Activated naive CD4-positive, alpha-beta T cell treated with anti-CD3 and anti-CD28 coated beads for 36 hours (primary cell): Measurements from ENCODE around the gene TMEM179B. TPM values are rescaled to one million over a fixed set of nuclear protein-coding genes. Genes with fewer than 3 reads are reported as not detected.
A peak's percentile ranks its signal among the peaks of the same experiment; 100 is the strongest.

ENCODE experiments used
- CTCF ChIA-PET: fragments of 350-600 bp; sonication (Branson Sonifier 250); formaldehyde crosslinking; loops from one replicate; lab custom pipeline; 2021; ENCODE audit warnings: antibody characterized with exemption; lab: Charles Lee
- DNase-seq: peaks from one replicate; pipeline ENCODE4 v3.0.0-alpha.2; 2020
- H3K27ac Mint-ChIP-seq: one replicate; pipeline ENCODE4 v1.8.0; 2021; ENCODE audit warnings: mild to moderate bottlenecking, mixed read lengths
- H3K27me3 Mint-ChIP-seq: one replicate; pipeline ENCODE4 v1.8.0; 2021; ENCODE audit warnings: low read depth, mixed read lengths
- H3K36me3 Mint-ChIP-seq: one replicate; pipeline ENCODE4 v1.8.0; 2021; ENCODE audit warnings: low read depth, mixed read lengths
- H3K4me1 Mint-ChIP-seq: one replicate; pipeline ENCODE4 v1.8.0; 2021; ENCODE audit warnings: low read depth, mixed read lengths
- H3K4me3 Mint-ChIP-seq: one replicate; pipeline ENCODE4 v1.8.0; 2021; ENCODE audit warnings: mild to moderate bottlenecking, moderate library complexity, mixed read lengths
- H3K9me3 Mint-ChIP-seq: one replicate; pipeline ENCODE4 v1.8.0; 2021; ENCODE audit warnings: mixed read lengths
- intact Hi-C: fragments of 100-400 bp; cut with micrococcal nuclease; formaldehyde crosslinking; loops from one replicate; pipeline ENCODE4 v1.15.1; 2023
- total RNA-seq, 2 experiments: library from RNA; stranded (reverse); gene quantifications; one replicate each; pipeline ENCODE4 v1.2.3, GENCODE V29; 2021

TMEM179B gene
- total RNA-seq, 2 experiments from 2014 or later, result 13.9 to 15.2 TPM

DNA sequence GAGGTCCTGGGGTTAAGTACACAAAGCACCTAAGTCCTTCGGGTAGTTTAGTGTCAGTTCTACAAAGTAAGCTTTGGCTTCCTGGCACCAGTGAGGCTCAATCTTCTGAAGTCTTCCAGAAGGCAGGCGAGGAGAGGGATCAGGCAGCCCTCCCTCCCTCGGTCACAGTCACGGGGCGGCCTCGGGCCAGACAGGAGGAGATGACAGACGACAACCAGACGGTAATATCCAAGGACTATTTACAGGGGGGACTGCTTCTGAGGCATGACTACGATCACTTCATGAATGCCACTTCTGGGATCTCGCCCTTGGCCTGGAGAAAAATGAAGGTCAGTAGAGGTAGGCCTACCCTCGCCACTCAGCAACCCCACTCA lies 5.0 kb downstream of the TMEM179B start:
- DNase-seq, result peak; percentile 28
- peak overlapping the region; percentile 90 for H3K27ac Mint-ChIP-seq
- H3K4me1 Mint-ChIP-seq, result peaks cover 47% of the 10 kb centered on the region
- H3K4me3 Mint-ChIP-seq, result peak overlapping the region; percentile 85
- intact Hi-C loops, result loop anchor here (1.0 kb wide), 3 partner anchors 13 to 49 kb away; partner anchors contain the start of gene NXF1
- CTCF ChIA-PET, result interaction anchor here (0.7 kb wide), 1 partner anchor 32 kb away, joined by 3 read pairs; no protein-coding TSS in a partner anchor
- H3K27me3 Mint-ChIP-seq, result no peaks in the 10 kb centered on the region
- no peaks in the 10 kb centered on the region for H3K9me3 Mint-ChIP-seq
- peaks cover 49% of the 10 kb centered on the region for H3K36me3 Mint-ChIP-seq

DNA sequence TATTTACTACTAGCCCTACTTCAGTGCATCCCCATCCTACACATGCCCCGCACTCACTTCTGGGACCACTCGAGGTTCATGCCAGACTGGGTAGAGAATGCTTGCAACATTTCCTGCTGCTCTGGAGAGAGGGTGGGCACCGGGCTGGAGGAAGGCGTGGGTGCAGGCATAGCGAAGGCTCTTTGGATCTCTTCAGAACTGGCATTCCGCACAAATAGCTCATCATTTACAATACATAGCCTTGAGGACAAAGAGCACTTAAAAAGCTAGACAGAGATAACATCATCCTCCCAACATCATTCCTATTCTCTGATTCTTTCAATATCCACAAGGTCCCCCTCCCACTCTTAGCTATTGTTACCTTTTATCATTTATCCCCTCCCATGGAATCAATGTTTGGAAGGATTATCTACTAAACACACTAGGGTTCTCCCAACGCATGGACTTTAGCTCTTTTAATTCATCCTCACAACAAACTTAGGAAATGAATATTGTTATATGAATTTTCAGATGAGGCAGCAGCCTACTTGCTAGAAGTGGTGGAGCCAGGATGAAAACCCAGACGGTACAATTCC lies 7.1 kb downstream of the TMEM179B start:
- no peak overlapping the region for H3K4me3 Mint-ChIP-seq
- H3K4me1 Mint-ChIP-seq, result peaks cover 29% of the 10 kb centered on the region
- H3K27ac Mint-ChIP-seq, result peak overlapping the region; percentile 36
- intact Hi-C loops, result no loop called here
- H3K36me3 Mint-ChIP-seq, result peaks cover 60% of the 10 kb centered on the region
- CTCF ChIA-PET, result interaction anchor here (0.6 to 4.0 kb wide), 4 partner anchors 8 to 58 kb away, joined by 3 to 24 read pairs (median 4); partner anchors contain the start of genes STX5 and TMEM179B
- no peak for DNase-seq
- H3K27me3 Mint-ChIP-seq, result no peaks in the 10 kb centered on the region
- no peaks in the 10 kb centered on the region for H3K9me3 Mint-ChIP-seq

DNA sequence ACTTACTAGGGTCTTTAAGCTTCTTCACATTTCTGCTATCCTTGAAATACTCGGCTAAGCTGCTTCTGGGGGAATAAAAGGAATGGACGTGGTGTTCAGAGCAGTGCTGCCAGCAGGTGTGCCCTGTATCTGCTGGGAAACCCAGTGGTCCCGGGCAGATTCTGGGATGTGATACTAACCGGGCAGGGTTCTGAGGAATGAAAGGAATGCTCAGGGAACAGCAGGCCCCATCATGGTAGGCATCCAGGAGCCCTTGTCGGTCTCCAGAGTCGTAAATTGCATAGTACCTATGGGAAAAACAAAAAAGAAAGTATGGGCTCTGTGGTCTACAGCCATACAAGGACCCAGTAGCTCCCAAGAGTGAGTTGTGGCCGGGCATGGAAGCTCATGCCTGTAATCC lies 9.1 kb downstream of the TMEM179B start:
- DNase-seq, result no peak
- Mint-ChIP-seq H3K9me3 (no peaks in the 10 kb centered on the region), H3K27ac (no peak overlapping the region), H3K4me1 (peaks cover 13% of the 10 kb centered on the region), H3K4me3 (no peak overlapping the region), H3K27me3 (no peaks in the 10 kb centered on the region), H3K36me3 (peaks cover 59% of the 10 kb centered on the region)
- intact Hi-C loops, result no loop called here
- CTCF ChIA-PET, result interaction anchor here (0.7 to 4.0 kb wide), 3 partner anchors 8 to 40 kb away, joined by 3 to 24 read pairs (median 4); partner anchors contain the start of gene TMEM179B

DNA sequence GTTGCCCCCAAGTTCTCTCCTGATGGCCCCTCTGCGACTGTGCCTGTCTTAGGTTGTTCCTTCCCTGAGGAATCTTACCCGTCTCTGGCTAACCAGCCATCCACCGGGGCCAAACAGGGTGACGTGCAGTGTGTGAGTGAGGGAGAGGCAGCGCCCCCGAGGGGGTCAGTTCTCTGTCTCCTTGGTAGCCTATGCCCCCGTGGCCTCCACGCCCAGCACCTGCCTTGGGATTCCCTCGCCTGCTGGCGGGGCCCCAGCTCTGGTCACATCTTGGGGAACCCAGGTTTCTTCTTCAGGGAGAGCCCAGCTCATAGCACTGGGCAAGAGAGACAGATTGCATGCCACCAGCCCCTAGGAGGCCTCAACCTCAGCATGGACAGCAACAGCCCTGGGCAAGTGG lies 12.3 kb downstream of the TMEM179B start:
- H3K27me3 Mint-ChIP-seq, result no peaks in the 10 kb centered on the region
- H3K4me3 Mint-ChIP-seq, result no peak overlapping the region
- no peak for DNase-seq
- peaks cover 24% of the 10 kb centered on the region for H3K4me1 Mint-ChIP-seq
- no peak overlapping the region for H3K27ac Mint-ChIP-seq
- H3K9me3 Mint-ChIP-seq, result no peaks in the 10 kb centered on the region
- intact Hi-C loops, result no loop called here
- peaks cover 65% of the 10 kb centered on the region for H3K36me3 Mint-ChIP-seq
- CTCF ChIA-PET, result no interaction called here

DNA sequence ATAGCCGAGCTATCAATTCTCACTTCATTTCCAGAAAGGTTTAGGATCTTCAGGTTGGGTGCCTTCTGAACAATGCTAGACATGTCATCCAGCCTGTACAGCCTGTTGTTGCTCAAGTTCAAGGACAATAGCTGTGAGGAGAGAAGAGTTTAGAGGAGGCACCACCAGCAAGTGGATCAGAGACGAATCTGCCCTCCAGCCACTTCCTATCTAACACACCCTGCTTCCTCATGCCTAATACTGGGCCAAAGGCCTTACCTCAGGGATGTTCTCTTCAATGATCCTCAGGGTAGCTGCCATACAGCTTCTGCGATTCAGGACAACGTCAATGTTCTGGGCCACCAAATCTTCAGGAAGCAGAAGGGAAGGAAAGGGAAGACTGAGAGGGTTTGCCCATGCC lies 13.9 kb downstream of the TMEM179B start:
- intact Hi-C loops, result no loop called here
- Mint-ChIP-seq H3K4me3 (no peak overlapping the region), H3K36me3 (peaks cover 53% of the 10 kb centered on the region), H3K27ac (no peak overlapping the region), H3K9me3 (no peaks in the 10 kb centered on the region), H3K4me1 (peaks cover 26% of the 10 kb centered on the region), H3K27me3 (no peaks in the 10 kb centered on the region)
- DNase-seq, result no peak
- CTCF ChIA-PET, result interaction anchor here (1.1 kb wide), 2 partner anchors 10 to 63 kb away, joined by 3 read pairs; no protein-coding TSS in a partner anchor

DNA sequence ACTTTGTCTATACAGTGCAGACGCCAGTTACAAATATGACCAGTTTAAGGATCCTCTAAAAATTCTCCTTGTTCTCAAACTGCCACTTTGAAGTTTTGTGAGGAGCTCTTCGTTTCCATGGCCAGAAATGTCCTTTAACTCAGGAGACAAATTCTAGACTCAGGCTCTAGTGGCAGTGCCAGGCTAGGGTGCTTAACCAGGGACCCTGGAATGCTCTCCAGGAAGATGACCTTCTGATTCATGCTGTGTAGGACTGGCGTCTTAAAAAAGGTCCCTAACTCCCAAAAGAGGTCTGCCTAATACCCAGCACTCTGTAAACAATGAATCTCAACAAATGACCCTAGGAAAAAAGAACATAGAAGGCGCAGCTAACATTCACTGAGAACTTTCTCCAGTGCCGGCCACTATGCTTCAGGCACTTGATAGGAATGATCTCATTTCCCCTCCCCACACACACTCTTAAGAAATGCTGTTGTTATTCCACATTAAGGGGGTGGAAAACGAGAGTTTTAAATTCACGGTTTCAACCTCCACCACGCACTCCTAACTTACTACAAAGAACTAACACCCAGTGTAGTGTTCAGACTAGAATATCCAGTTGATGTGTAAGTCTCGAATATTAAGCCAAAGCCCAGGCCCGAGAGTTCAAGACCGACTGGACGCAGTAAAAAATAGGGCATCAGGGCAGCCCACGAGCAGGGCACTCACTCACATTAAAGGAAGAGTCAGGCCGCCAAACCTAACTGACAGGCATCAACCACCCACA lies 17.3 kb downstream of the TMEM179B start:
- CTCF ChIA-PET, result interaction anchor here (0.7 to 1.2 kb wide), 3 partner anchors 8 to 18 kb away, joined by 3 to 4 read pairs (median 3); no protein-coding TSS in a partner anchor
- intact Hi-C loops, result loop anchor here (1.0 kb wide), 7 partner anchors 12 to 76 kb away; partner anchors contain the start of genes SLC3A2, STX5, TEX54 and TMEM179B
- Mint-ChIP-seq H3K9me3 (no peaks in the 10 kb centered on the region), H3K4me3 (peak overlapping the region; percentile 95), H3K4me1 (peaks cover 30% of the 10 kb centered on the region), H3K36me3 (peaks cover 29% of the 10 kb centered on the region), H3K27me3 (no peaks in the 10 kb centered on the region), H3K27ac (peak overlapping the region; percentile 93)
- peak; percentile 13 for DNase-seq

DNA sequence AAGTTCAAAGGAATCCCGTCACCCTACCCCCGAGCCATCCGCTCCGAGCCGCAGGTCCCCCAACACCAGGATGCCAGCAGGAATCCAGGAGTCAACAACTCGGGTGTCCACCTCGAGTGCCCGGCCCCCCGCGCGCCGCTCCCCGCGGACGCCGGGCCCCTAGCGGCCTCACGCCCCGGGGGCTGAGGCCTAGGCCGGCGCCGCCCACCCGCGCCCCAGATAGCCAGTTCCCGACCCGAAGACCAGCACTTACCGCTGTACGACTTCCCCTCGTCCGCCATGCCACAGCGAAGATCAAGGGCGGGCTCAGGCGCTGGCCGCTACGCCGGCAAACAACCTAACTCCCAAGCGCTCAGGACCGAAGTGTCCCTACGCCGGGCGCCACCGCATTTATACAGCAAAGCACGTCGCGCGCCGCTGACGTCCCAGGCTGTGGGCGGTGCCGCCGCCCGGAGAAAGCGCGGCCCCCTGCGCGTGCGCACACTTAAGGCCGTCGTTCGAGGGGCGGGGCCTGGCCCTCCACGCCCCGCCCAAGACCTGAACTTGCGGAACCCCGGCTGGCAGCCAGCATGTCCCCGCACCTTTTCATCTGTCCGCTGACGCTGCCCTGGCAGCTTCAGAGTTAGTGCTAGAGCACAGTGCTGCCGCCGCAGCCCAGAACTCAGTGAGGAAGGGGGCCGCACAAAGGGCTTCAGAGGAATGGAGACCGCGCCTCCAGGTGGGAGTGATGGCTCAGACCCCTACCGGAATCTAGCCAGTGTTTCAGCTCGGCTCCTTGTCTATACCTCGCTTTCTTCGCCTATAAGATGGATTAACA lies 18.1 kb downstream of the TMEM179B start, which contains the start of gene NXF1:
NXF1 (minus strand) TSS at position 365 of the 817 bp plus-strand sequence; CDS start at position 281, 84 bp downstream.
- Mint-ChIP-seq H3K4me3 (peak within 1 kb of the TSS; percentile 95), H3K27me3 (no peaks in the 10 kb centered on the region), H3K36me3 (peaks cover 26% of the 10 kb centered on the region), H3K27ac (peak within 1 kb of the TSS; percentile 94), H3K9me3 (no peaks in the 10 kb centered on the region), H3K4me1 (peaks cover 28% of the 10 kb centered on the region)
- CTCF ChIA-PET, result interaction anchor here (0.6 to 1.8 kb wide), 6 partner anchors 17 to 411 kb away, joined by 3 to 12 read pairs (median 4); partner anchors contain the start of gene SLC3A2
- peak; percentile 93 for DNase-seq
- intact Hi-C loops, result loop anchor here (1.0 kb wide), 7 partner anchors 13 to 77 kb away; partner anchors contain the start of genes SLC3A2, STX5, TEX54 and TMEM179B

DNA sequence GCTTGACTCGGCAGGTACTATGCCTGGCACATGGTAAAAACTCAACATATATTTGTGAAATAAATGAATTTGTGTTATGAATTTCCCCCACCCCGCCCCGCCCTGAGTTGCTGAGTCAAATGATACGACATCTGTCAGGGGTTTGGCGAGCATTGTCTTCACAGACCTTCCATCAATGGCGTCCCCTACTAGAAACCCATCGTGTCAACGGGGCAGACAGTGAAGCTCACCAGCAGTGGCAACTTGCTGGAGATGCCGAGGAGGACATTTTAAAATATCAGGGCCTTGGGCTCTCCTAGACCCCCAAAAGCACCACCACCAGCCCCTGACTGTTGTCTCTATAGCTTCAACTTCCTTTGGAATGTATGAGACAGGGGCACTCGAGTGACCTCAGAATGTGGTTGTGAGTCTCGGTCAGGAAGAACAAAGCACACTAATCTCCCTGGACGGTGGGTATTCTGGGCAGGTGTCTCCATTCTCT lies 18.8 kb downstream of the TMEM179B start:
- Mint-ChIP-seq H3K4me1 (peaks cover 28% of the 10 kb centered on the region), H3K27me3 (no peaks in the 10 kb centered on the region), H3K9me3 (no peaks in the 10 kb centered on the region), H3K27ac (peak overlapping the region; percentile 94), H3K4me3 (peak overlapping the region; percentile 95), H3K36me3 (peaks cover 23% of the 10 kb centered on the region)
- CTCF ChIA-PET, result interaction anchor here (0.6 to 1.8 kb wide), 6 partner anchors 18 to 412 kb away, joined by 3 to 12 read pairs (median 4); partner anchors contain the start of gene SLC3A2
- peak; percentile 36 for DNase-seq
- intact Hi-C loops, result loop anchor here (1.0 kb wide), 7 partner anchors 14 to 78 kb away; partner anchors contain the start of genes SLC3A2, STX5, TEX54 and TMEM179B

DNA sequence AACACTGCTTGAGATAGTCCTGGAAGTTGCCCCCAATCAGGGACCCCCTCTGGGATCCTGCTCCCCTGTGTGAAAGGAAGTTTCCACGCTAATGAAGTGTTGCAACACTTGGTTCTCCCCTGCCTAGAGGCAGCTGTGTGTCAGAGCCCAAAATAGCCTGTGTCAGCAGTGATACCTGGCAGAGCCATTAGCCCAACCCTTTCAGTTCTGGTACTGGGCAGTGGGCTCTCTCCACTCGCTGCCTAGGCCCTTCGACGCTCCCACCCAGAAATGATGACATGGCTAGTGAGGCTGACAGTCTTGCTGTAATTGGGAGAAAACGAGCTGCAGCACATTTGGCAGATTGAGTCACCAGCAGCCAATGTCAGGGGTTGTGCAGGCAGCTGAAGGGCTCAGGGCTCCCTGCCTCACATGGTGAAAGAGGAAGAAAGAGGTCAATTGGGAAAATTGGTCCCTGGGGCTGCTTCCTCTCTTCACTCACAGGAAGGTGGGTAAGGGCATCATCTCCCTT lies 19.5 kb downstream of the TMEM179B start:
- peaks cover 26% of the 10 kb centered on the region for H3K4me1 Mint-ChIP-seq
- CTCF ChIA-PET, result interaction anchor here (0.5 to 1.9 kb wide), 3 partner anchors 19 to 74 kb away, joined by 3 to 12 read pairs (median 5); no protein-coding TSS in a partner anchor
- H3K9me3 Mint-ChIP-seq, result no peaks in the 10 kb centered on the region
- peak overlapping the region; percentile 95 for H3K4me3 Mint-ChIP-seq
- peaks cover 17% of the 10 kb centered on the region for H3K36me3 Mint-ChIP-seq
- intact Hi-C loops, result no loop called here
- DNase-seq, result no peak
- no peak overlapping the region for H3K27ac Mint-ChIP-seq
- H3K27me3 Mint-ChIP-seq, result no peaks in the 10 kb centered on the region

DNA sequence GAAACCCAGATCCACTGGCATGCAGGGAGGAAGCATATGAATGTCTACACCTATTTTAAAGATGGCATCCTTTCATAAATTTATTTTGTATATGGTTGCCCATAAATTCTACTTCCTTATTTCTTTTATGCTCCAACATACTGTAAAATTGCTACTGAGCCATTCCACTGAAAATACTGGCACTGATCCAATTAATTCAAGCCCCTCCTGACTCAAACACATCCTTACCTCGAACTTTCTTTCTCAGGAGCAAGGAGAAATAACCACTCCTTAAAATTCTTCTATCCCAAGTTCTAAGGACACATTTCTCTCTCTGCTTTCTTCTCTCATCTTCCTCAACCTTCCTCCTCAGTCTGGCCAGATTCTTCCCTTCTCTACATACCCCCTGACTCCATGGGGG lies 23.5 kb downstream of the TMEM179B start:
- no peaks in the 10 kb centered on the region for H3K9me3 Mint-ChIP-seq
- no peak for DNase-seq
- CTCF ChIA-PET, result interaction anchor here (0.6 kb wide), 1 partner anchor 9 kb away, joined by 4 read pairs; no protein-coding TSS in a partner anchor
- H3K36me3 Mint-ChIP-seq, result no peaks in the 10 kb centered on the region
- H3K27me3 Mint-ChIP-seq, result no peaks in the 10 kb centered on the region
- H3K4me3 Mint-ChIP-seq, result no peak overlapping the region
- H3K4me1 Mint-ChIP-seq, result peaks cover 6% of the 10 kb centered on the region
- intact Hi-C loops, result no loop called here
- H3K27ac Mint-ChIP-seq, result no peak overlapping the region

DNA sequence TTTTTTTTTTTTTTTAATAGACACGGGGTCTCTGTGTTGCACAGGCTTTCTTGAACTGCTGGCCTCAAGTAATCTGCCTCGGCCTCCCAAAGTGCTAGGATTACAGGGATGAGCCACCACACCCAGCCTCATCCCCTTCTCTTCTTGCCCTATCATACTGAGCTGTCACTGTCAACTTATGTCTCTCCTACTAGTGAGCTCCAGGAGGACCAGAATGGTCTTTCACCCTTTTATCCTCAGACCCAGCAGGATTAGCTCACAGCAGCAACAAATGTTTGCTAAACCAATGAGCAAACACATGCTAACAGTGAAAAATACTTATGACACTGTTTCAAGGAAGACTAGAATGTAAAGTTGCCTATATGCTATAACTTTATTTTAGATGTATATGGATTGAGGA lies 24.5 kb downstream of the TMEM179B start:
- CTCF ChIA-PET, result interaction anchor here (0.6 to 2.1 kb wide), 3 partner anchors 8 to 25 kb away, joined by 4 to 6 read pairs (median 4); partner anchors contain the start of gene TMEM179B
- no peaks in the 10 kb centered on the region for H3K4me1 Mint-ChIP-seq
- no peaks in the 10 kb centered on the region for H3K27me3 Mint-ChIP-seq
- no peaks in the 10 kb centered on the region for H3K9me3 Mint-ChIP-seq
- no peak overlapping the region for H3K27ac Mint-ChIP-seq
- DNase-seq, result no peak
- H3K36me3 Mint-ChIP-seq, result no peaks in the 10 kb centered on the region
- intact Hi-C loops, result no loop called here
- no peak overlapping the region for H3K4me3 Mint-ChIP-seq
